ENCODE results near the gene SPOPL.
"Not testable (repeated sequence)": the region's sequence is repeated elsewhere in the genome, so short reads cannot be mapped to it uniquely, and the experiment has no call there.

SPOPL gene

DNA sequence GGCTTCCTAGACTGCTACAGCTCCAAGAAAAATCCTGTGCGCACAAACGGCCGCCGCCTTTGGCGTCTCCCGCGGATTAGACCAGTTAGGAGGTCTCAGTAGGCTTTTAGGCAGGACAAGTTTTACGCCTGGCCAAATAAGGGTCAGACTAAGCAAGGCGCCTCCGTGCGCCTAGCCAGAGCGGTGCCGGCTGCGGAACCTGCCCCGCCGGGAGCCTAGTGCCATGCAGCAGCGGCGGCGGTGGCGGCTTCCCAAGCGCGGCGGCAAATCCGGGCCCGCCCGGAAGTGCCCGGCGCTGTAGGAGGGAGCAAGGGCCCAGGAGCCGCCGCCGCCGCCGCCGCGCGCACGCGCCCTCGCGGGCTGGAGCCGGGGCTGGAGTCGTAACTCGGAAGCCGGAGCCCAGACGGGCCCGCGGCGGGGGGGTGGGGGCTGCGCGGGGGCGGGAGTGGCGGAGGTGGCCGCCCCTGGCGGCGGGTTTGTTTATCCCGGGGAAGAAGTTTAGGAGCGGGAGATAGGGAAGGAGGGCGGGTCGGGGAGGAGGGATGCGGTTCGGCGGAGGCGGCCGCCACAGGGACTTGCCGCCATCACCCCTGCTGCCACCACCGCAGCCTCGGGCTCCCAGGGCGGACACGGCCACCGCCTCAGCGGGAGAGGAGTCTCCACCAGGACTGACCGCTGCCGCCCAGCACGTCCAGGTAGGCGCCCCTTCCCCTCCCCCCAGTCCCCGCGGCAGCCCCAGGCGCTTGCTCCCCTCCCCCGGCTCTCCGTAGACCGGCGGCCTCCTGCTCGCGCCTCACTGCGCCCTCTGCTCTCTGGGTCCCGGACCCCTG, at the start of gene SPOPL:
Gene SPOPL, plus strand, starts transcription at position 346 of the 830 bp plus-strand sequence. CDS start 48,447 bp downstream, outside the sequence.
- DNase-seq (ENCODE audit: low read depth in 2 of 2), result peak; percentile 74 to 75

DNA sequence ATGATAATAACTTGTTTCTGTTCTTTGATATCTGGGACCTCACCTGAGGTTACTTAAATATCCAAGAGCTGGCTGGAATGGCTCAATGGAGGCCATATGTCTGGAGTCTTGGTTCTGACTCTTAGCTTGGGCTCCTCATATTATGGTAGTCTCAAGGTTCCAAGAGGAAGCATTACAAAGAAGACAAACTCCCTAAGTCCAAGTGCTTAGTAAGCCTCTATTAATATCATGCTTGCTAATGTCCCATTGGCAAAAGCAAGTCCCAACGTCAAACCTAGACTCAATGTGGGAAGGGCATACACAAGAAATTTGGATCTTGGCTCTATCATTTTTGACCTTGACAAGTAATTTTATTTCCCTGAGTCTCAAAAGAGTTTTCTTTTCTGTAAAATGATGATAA, 49.2 kb upstream of the SPOPL start:
- no peak for DNase-seq (ENCODE audit: low read depth in 2 of 2)

DNA sequence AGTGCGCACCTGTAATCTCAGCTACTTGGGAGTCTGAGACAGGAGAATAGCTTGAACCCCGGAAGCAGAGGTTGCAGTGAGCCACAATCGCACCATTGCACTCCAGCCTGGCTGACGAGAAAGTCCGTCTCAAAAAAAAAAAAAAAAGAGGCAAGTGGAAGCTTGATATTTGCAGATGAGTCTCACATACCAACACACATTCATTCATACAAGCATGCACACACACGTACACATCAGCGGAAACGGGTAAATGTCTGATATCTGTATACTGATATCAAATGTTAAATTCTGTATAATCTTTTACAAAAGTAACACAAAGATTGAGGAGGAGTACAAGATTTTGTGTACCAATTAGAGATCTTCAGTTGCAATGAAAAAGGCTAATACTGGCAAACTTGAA, 47.8 kb upstream of the SPOPL start:
- DNase-seq (ENCODE audit: low read depth in 2 of 2), result no peak

DNA sequence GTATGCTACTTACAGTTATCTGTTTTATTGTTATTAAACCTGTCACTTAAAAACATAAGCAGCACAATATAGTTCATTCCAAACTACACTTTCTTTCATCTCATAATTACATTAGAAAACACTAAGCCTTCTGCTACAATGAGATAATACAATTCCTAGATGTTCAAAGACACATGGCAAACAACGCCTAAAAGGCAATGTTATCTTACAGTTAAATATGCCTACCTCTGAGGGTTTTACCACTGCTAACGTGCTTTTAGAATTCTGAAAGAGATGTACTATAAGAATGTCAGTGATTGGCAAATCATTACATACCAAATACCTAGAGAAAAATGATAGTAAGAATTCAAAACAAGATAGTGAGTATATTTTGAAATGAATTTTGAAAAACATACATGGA, 46.8 kb upstream of the SPOPL start:
- DNase-seq (ENCODE audit: low read depth in 2 of 2), result no peak

DNA sequence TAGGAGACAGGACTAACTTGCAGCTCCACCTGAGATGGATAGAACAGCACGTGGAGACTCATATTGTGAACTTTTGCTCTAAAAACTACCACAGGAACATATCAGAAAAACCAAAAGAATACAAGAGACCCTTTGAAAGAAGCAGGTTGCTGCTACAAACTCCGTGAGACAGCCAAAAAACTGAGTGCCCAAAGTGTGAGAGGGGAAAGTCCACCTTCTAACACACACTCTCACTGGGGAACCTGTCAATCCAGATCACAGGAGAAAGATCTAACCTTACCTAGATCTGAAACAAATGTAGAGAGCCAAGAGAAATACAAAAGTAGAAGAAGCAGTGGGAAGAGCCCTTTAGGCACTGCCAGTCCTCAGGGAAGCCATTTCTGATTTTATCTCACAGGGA, 46.3 kb upstream of the SPOPL start:
- no peak for DNase-seq (ENCODE audit: low read depth in 2 of 2)

DNA sequence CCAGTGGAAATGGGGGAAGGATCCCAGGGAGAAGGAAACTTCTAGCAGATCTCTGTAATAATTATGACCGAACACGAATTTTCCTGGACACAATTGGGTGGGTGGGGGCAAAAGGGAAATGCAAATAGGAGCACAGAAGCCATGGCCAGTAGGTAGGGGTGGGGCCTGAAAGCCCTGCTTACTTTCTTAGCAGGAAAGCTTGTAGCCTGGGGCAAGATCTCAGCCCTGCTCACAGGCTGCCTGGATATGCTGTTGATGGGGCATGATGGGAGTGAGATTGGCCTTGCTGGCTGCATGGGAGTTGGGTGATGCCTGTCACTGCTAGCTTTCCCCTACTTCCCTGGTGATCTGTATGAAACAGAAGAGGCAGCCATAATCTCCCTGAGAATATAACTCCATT, 45.9 kb upstream of the SPOPL start:
- DNase-seq (ENCODE audit: low read depth in 2 of 2), result no peak

DNA sequence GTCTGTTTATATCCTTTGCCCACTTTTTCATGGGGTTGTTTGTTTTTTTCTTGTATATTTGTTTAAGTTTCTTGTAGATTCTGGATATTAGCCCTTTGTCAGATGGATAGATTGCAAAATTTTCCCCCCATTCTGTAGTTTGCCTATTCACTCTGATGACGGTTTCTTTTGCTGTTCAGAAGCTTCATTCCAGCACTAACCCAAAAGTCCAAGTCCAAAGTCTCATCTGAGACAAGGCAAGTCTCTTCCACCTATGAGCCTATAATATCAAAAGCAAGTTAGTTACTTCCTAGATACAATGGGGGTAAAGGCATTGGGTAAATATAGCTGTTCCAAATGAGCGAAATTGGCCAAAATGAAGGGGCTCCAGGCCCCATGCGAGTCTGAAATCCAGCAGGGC, 38.9 kb upstream of the SPOPL start:
- DNase-seq (ENCODE audit: low read depth in 2 of 2), result not testable (repeated sequence)

DNA sequence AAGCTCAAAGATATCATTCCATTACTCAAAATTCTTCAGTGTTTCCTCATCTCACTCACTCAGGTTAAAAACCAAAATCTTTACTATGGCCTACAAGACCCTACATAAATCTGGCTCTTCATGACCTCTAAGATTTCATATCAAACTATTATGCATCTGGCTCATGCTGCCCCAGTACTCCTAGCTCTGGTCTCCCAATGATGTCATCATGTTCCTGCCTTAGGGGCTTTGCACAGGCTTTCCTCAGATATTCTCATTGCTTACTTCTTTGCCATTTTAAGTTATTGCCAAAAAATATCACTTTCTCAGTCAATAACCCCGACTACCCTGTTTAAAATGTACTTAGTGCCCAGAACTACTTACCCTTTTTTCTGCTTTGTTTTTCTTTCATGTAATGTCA, 33.0 kb upstream of the SPOPL start:
- no peak for DNase-seq (ENCODE audit: low read depth in 2 of 2)

DNA sequence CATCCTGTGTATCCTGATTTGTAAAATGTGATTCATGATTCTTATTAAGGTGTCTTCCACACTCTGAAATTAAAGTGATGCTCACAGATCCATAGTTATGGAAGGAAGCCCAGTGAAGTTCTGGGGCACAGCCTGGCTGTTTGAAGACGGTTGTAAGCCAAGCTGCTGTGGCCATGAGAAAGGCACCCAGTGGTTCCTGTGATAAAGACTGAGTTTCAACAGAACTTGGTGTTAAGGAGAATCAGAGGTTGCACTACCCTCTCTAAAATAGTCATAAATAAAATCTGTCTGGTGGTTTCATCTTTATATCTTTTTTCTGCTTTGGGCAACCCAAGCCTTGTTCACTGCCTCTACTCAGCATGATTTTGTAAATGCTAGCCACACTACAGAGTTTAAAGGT, 32.2 kb upstream of the SPOPL start:
- no peak for DNase-seq (ENCODE audit: low read depth in 2 of 2)

DNA sequence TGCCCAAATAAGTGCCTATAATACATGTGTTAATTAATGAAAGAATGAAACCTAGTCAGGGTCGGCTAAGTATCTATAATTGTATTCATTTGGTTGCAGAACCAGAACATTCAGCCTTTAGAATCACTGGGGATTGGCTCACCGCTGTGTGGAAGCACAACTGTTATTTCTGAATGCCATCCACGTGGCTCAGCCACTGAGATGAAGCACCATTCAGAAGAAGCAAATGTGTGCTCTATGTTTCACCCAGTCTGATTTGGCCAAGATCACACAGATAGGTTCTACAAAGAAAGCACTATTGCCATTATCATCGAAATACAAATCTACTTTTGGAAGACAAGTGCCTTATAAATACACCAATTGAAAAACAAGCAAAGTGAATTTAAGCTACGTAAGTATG, 30.6 kb upstream of the SPOPL start:
- no peak for DNase-seq (ENCODE audit: low read depth in 2 of 2)

DNA sequence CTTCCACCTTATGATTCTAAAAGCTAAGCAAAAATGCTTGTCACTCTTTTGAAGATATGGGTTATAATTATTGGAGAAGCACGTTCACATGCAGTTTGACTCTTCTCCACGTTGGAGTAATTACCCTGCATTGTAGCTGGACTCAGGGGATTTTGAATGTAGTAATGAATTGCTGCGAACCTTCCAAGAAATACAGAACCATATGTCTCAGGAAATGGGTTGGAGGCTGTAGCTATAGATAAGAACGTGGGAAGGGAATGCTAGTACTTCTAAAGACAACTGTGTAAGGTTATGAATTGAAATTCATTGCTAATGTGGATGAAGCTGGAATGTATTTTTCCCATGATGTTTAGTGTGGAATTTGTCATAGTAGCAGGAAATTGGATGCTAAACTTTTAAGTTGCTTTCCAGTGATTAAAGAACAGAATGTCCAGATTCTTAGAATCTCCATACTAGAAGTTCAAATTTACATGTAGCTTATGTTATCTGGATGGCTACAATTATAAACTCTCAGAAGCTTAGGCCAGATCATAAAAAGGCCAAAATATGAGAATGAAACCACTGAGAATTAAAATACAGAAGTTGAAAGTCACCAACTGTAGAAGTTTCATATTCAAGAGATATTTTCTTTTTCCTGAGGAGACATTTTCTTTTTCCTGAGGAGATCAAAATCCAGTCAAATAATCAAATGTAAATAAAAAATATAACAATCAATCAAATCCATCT, 27.3 kb upstream of the SPOPL start:
- no peak for DNase-seq (ENCODE audit: low read depth in 2 of 2)

DNA sequence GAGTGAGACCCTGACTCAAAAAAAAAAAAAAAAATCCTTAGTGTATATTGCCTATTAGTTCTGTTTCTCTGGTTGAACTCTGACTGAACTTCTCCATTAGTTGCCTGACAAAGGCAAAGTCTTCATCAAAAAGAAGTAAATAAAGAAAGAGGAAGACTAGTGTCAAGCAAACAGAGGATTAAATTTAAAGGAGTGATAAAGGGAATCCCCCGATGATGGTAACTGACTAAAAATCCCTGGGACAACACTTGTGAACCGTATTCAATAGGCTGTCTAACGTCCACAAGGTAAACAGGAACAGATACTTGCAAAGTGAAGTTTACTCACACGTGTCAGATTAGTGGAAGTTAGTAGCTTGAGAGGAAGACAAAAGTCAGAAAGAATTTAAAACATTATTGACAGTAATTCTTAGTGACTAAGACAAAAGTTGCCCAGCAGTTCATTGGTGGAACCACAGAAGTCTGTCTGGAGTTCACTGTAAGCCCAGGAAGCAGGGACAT, 26.2 kb upstream of the SPOPL start:
- DNase-seq (ENCODE audit: low read depth in 2 of 2), result no peak

DNA sequence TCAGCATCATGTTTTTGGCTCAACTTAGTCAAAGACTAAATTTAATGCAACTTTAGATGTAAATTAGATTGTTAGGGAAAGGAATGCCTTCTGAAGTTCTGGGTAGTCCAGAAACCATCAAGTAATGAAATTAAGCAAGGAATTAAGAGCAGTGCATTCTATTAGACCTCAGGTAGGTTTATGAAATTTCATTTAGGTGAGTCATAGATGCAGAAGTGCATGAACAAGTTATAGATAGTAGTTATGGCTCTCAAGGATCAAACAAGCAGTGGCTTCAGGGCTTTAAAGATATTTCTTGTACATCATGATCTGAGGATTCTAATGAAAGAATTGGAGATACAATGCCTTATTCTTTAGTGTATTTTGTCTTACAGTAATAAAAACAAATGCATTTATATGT, 25.4 kb upstream of the SPOPL start:
- no peak for DNase-seq (ENCODE audit: low read depth in 2 of 2)

DNA sequence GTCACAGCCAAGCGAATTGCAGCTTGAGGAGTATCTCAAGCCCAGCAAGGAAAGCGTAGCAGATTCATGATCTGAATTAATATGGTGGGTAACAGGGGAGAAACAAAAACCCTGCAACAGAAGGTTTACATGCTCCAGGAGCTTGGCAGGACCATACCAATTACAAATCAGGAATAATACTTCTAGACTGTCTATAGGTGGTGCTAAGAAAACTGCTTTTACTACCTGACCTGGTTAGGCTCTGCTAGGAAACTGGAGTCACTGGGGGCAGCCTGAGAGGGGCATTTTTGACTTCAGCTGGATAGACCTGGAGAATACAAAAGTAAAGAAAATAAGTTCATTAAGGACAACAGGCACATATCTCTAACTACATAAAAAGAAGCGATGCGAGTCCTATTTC, 24.6 kb upstream of the SPOPL start:
- DNase-seq (ENCODE audit: low read depth in 2 of 2), result no peak

DNA sequence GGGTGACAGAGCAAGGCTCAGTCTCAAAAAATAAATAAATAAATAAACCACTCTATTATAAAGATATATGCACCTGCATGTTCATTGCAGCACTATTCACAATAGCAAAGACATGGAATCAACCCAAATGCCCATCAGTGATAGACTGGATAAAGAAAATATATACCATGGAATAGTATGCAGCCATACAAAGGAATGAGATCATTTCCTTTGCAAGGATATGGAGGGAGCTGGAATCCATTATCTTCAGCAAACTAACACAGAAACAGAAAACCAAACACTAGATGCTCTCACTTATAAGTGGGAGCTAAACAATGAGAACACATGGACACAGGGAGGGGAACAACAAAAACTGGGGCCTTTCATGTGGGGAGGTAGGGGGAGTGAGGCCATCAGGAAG, 18.8 kb upstream of the SPOPL start:
- DNase-seq (ENCODE audit: low read depth in 2 of 2), result not testable (repeated sequence)

DNA sequence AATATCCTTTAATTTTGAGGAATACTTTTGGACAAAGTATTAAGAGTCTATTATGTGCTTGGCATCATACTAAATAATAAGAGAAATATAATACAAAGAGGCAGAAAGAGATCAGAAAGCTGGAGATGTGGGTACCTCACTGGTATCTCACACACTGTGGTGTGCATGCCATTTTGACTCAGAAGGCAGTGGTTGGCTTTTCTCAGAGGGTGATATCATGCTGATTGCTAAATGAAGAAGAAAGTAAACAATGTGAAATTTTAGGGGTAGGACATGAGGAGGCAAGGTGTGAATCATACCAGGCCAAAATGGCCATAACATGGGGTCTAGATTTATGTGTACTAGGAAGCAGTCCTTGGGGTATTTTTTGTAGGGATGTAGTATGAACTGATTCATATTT, 16.6 kb upstream of the SPOPL start:
- DNase-seq (ENCODE audit: low read depth in 2 of 2), result no peak

DNA sequence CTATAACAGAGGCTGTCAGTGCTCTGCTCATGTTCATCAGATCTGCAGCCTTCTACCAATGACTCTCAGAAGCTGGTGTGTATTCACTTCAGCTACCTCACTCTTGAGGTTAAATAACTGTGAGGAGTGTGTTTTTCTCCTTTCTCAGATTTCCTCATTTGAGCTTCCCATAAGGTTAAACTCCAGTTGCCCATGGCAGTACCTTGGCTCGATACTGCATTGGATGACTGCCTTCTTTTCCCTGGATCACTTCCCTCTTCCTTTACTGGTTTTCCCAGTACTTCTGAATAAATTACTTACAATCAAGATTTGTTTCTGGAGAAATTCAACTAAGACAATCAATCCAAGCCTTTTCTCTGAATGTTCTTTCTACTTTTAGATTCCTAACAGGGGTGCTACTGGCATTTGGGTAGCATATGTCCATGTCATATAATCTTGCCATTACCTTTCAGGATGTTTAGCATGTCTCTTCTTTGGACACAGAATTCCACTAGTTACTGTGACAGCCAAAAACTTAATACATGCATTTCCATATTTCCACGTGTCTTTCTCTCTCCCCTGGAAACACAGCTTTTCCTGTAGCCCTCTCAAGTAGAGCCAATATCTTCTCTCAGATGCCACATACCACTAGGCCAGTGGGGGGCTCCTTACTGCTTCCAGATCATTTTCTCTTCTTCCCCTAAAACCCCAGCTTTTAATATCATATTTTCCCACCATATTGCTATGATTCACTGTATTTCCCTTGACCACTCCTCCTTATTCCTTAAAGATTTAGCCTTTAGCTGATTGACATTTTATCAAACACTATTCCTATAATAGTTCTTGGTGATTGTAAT, 15.0 kb upstream of the SPOPL start:
- no peak for DNase-seq (ENCODE audit: low read depth in 2 of 2)

DNA sequence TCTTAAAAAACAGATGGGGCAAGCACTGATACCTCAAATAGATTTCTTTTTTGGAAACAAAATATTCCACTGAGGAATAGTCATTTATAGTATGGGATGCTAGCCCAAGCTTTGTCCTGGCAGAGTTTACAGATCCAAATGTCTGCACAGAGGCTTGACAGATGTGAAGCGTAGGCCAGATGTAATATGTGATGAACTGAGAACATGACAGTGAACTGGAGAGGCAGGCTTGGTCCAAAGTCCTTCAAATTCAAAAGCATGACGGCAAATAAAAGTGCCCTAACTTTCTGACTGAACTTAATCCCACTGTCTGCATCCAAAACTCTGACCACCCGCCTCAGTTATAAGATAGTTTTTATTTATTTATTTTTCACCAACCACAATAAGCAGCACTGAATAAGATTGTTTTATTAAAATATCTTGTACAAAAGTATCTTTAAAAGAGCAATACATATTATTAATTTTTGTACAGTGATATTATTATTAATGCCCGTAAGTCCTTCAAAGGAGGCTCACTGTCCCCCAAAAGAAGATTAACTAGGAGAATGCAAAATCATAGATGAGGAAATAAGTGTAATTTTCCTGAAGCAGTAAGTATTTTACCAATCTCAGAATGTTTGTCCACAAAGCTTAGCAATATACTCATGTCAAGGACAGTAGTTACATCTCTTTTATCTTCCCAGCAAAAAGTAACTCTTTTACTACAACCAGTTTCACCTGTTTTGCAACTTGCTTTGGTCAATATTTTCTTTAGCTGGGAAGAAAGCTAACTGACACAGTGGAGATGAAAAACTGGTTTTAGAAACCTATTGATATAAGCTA, 10.7 kb upstream of the SPOPL start:
- no peak for DNase-seq (ENCODE audit: low read depth in 2 of 2)

DNA sequence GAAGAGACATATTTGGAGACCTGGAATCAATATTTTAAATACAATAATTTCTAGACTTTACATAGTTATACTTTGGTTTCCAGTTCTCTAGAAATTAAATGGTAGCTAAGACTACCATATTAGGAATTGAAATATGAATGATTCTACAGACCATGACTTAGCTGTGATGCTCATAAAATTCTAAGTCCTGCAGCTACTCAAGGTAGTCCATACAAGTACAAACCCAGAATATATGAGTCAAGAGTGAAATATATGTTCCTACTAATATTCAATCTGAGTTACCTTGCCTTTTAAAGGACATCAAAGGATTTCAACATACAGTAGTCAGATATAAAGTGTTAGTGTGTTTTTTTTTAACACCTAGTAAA, 10.1 kb upstream of the SPOPL start:
- no peak for DNase-seq (ENCODE audit: low read depth in 2 of 2)

DNA sequence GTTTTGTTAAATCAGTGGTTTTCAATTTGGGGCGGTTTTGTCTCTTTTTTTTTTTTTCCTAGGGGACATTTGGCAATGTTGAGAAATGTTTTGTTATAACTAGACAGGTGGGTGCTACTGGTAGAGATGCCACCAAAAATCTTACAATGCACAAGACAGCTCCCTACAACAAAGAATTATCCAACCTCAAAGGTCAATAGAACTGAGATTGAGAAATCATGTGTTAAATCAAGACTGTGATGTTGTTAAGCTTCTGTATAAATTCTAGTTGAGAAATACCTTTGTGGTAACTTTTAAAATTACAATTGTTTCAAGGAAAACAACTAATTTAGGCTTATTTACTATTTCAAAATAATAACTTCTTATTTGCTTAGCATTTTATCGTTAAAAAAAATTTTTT, 9.4 kb upstream of the SPOPL start:
- no peak for DNase-seq (ENCODE audit: low read depth in 2 of 2)

DNA sequence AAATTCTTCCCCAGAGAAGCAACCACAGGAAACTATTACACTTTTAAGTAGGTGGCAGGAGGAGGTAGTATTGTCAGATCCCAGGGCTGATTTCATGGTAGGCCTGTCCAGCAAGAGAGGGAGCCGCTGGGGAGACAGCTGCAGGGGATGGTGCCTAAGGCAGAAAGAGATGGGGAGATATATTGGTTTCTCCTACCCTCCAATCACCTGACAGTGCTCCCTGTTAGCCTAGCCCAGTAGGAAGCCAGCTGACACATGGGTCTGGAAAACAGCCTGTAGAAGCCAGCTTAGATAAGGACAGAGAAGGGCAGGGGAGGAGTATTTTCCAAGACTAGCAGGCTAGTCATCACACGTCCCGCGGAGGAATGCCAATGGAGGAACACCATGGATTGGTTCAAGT, 8.2 kb upstream of the SPOPL start:
- no peak for DNase-seq (ENCODE audit: low read depth in 2 of 2)
